Testis (tissue), 3 donors: ENCODE measurements around the gene GRID1. TPM values are rescaled to one million over a fixed set of nuclear protein-coding genes. Genes with fewer than 3 reads are reported as not detected.

ENCODE experiments used
- DNase-seq: peaks from one replicate; pipeline ENCODE4 v3.0.0-alpha.2; 2019
- H3K27ac ChIP-seq, 2 donors: fragments of 200-600 bp; sonication (generic); one replicate each; pipeline ENCODE4 v1.5.1; 2019
- H3K27me3 ChIP-seq: fragments of 200-600 bp; sonication (generic); one replicate; pipeline ENCODE4 v1.5.1; 2019
- H3K36me3 ChIP-seq: fragments of 200-600 bp; sonication (generic); one replicate; pipeline ENCODE4 v1.5.1; 2017; ENCODE audit warnings: low read depth; ENCODE audit errors: missing control alignments
- H3K4me1 ChIP-seq: fragments of 200-600 bp; sonication (generic); one replicate; pipeline ENCODE4 v1.5.1; 2019
- H3K4me3 ChIP-seq, 2 donors: fragments of 200-600 bp; sonication (generic); one replicate each; pipeline ENCODE4 v1.5.1; 2017 to 2019
- H3K9me3 ChIP-seq: fragments of 200-600 bp; sonication (generic); one replicate; pipeline ENCODE4 v1.5.1; 2017
- CTCF ChIP-seq, 3 experiments: fragments of 450-650 bp in 2 of 3; fragments of 200-600 bp in 1 of 3; sonication (generic) in 1 of 3; IDR thresholded peaks; one replicate each; pipeline ENCODE4 v1.5.1; 2016 to 2019; ENCODE audit warnings: antibody characterized with exemption in 3 of 3, mild to moderate bottlenecking in 2 of 3, moderate library complexity in 1 of 3
- POLR2A ChIP-seq: fragments of 450-650 bp; IDR thresholded peaks from one replicate; pipeline ENCODE4 v1.6.1; 2017; ENCODE audit warnings: antibody characterized with exemption, mild to moderate bottlenecking, moderate library complexity
- WGBS, 2 donors: methylation state at CpG; one replicate each; pipeline ENCODE4 v1.1.5; 2018; 5-methylcytosine and 5-hydroxymethylcytosine counted together
- intact Hi-C: fragments of 100-400 bp; cut with DNase I; formaldehyde crosslinking; loops from one replicate; pipeline ENCODE4 v1.15.1; 2023; ENCODE audit warnings: low total_unique reads
- microRNA counts, 2 donors: library from miRNA; unstranded; fragments of <30 nt; microRNA quantifications; one replicate each; lab custom pipeline; 2016
- microRNA-seq, 2 donors: library from miRNA; unstranded; fragments of <30 nt; microRNA quantifications; one replicate each; pipeline ENCODE4, GENCODE V29; 2016; ENCODE audit warnings: borderline number of aligned reads in 2 of 2, borderline replicate concordance in 1 of 2
- polyA plus RNA-seq: library from polyadenylated mRNA; stranded (reverse); fragments of 350-450 nt; fragmentation: Illumina TruSeq; extraction: RNeasy Lipid Tissue Mini Kit (QIAGEN cat#74804); gene quantifications from one replicate; pipeline ENCODE4 v1.2.3, GENCODE V29; 2014; ENCODE audit warnings: low read depth, low replicate concordance; ENCODE audit not compliant: insufficient read depth
- small RNA-seq, 2 donors: library from RNA; depleted of rRNA; stranded (forward); fragments of <200 nt; gene quantifications; one replicate each; pipeline ENCODE3, GENCODE V24; 2016
- total RNA-seq, 2 donors: library from RNA; depleted of rRNA; stranded (reverse); fragments of >200 nt; gene quantifications; one replicate each; pipeline ENCODE4 v1.2.3, GENCODE V29; 2016

GRID1 gene
- total and polyA plus RNA-seq, 3 donors from 2014 or later, result 7.4 to 16.7 (median 8.1) TPM

GRCh38 chr10:85565381-85565780, 801.2 kb downstream of the GRID1 start:
- no peak overlapping the region for H3K4me3 ChIP-seq
- no peaks in the 10 kb centered on the region for H3K4me1 ChIP-seq
- intact Hi-C loops, result no loop called here
- H3K9me3 ChIP-seq, result no peaks in the 10 kb centered on the region
- no peak for DNase-seq
- whole genome bisulfite sequencing, 2 donors, result 50 to 56% methylated on average over 1 of the region's 1 CpG
- H3K27me3 ChIP-seq, result no peaks in the 10 kb centered on the region
- H3K36me3 ChIP-seq, result no peaks in the 10 kb centered on the region
- no peak overlapping the region for H3K27ac ChIP-seq
- TF ChIP-seq POLR2A (no peak), CTCF (IDR thresholded peaks at IDR 0.05) (no peak)

GRCh38 chr10:85558533-85558932, 808.1 kb downstream of the GRID1 start:
- WGBS, 2 donors, result 41 to 44% methylated on average over 6 of the region's 6 CpGs
- DNase-seq, result no peak
- no peaks in the 10 kb centered on the region for H3K36me3 ChIP-seq
- H3K9me3 ChIP-seq, result no peaks in the 10 kb centered on the region
- no peaks in the 10 kb centered on the region for H3K4me1 ChIP-seq
- no peak for TF ChIP-seq POLR2A
- no peak for TF ChIP-seq CTCF (IDR thresholded peaks at IDR 0.05)
- no peaks in the 10 kb centered on the region for H3K27me3 ChIP-seq
- peak overlapping the region; percentile 21 to 23 for H3K27ac ChIP-seq
- no peak overlapping the region for H3K4me3 ChIP-seq
- intact Hi-C loops, result no loop called here

GRCh38 chr10:85557706-85558105, 808.9 kb downstream of the GRID1 start:
- no peak for DNase-seq
- intact Hi-C loops, result no loop called here
- Histone ChIP-seq H3K4me1 (no peaks in the 10 kb centered on the region), H3K36me3 (no peaks in the 10 kb centered on the region), H3K27me3 (no peaks in the 10 kb centered on the region), H3K27ac (peak overlapping the region in 1 of 2 donors; percentile 21), H3K4me3 (no peak overlapping the region), H3K9me3 (no peaks in the 10 kb centered on the region)
- WGBS, 2 donors, result 74 to 78% methylated on average over 2 of the region's 2 CpGs
- no peak for TF ChIP-seq CTCF (IDR thresholded peaks at IDR 0.05)
- TF ChIP-seq POLR2A, result no peak

- WGBS, 2 donors, result 78 to 79% methylated on average over 2 of the region's 2 CpGs
- intact Hi-C loops, result no loop called here
- TF ChIP-seq POLR2A (no peak), CTCF (IDR thresholded peaks at IDR 0.05) (no peak)
These were observed 809.5 kb downstream of the GRID1 start for GRCh38 chr10:85557077-85557476.

More at GRCh38 chr10:85557077-85557476, 809.5 kb downstream of the GRID1 start:
- Histone ChIP-seq H3K27ac (no peak overlapping the region), H3K9me3 (no peaks in the 10 kb centered on the region), H3K4me3 (no peak overlapping the region), H3K4me1 (no peaks in the 10 kb centered on the region), H3K36me3 (no peaks in the 10 kb centered on the region), H3K27me3 (no peaks in the 10 kb centered on the region)
- DNase-seq, result no peak

MicroRNAs encoded within 50 kb of the gene (microRNA counts, 767-probe panel; counts per million panel counts)
- 0 to 152 counts per million in 2 donors for microRNA hsa-miR-346 (lab: Ali Mortazavi, UCI)

Small RNA genes lying within 50 kb of the gene (microRNA-seq; reads per million reads assigned to microRNA genes)
- 6.2 to 15.3 reads per million in 2 donors for gene MIR346

Small RNA genes lying within 50 kb of the gene (small RNA-seq; reads per million reads assigned to genes)
- gene MIR346, result 0 reads per million in 2 donors
- gene RF02271, result 0 reads per million in 2 donors
- gene RN7SKP238, result 0 reads per million in 2 donors
- gene RNA5SP322, result 0 reads per million in 2 donors

Other genes with a start within 250 kb of the GRID1 start
- 10 to 100 TPM; 80.8 to 89.8 TPM for gene WAPL, start 155.0 kb upstream of the GRID1 start, total RNA-seq
- 65.7 TPM for gene WAPL, start 155.0 kb upstream of the GRID1 start, polyA plus RNA-seq